GM23338 (cell line): Measurements from ENCODE around the gene PSMA5. TPM values are rescaled to one million over a fixed set of nuclear protein-coding genes. Genes with fewer than 3 reads are reported as not detected.

Experiments used
- ATAC-seq: fragments of 200-7000 bp; cut with Tn5 transposase; 3 replicates; pipeline ENCODE4 v1.9.1; 2020
- DNase-seq: peaks from one replicate; pipeline ENCODE4 v3.0.0-alpha.2; 2015; ENCODE audit warnings: low spot score
- H2AFZ ChIP-seq: fragments of 200-600 bp; sonication (generic); 2 replicates; pipeline ENCODE4 v1.8.0; 2016; ENCODE audit warnings: antibody characterized with exemption, mild to moderate bottlenecking, moderate library complexity
- H3F3A ChIP-seq: fragments of 200-600 bp; sonication (generic); replicated peaks from 2 replicates; pipeline ENCODE4 v1.8.0; 2017; ENCODE audit warnings: antibody characterized with exemption, mixed run types, low read depth
- H3K27ac ChIP-seq: fragments of 200-600 bp; sonication (generic); 2 replicates; pipeline ENCODE4 v1.6.1; 2016; ENCODE audit warnings: low read depth
- H3K27me3 ChIP-seq: fragments of 200-600 bp; sonication (generic); 2 replicates; pipeline ENCODE4 v1.8.0; 2016; ENCODE audit warnings: mild to moderate bottlenecking, mixed run types, moderate library complexity; ENCODE audit not compliant: insufficient read depth
- H3K36me3 ChIP-seq: fragments of 200-600 bp; sonication (generic); 2 replicates; pipeline ENCODE4 v1.8.0; 2016; ENCODE audit warnings: mild to moderate bottlenecking; ENCODE audit not compliant: insufficient read depth
- H3K4me1 ChIP-seq: fragments of 200-600 bp; sonication (generic); 2 replicates; pipeline ENCODE4 v1.8.0; 2016; ENCODE audit warnings: mild to moderate bottlenecking, moderate library complexity; ENCODE audit not compliant: insufficient read depth
- H3K4me2 ChIP-seq: fragments of 200-600 bp; sonication (generic); 2 replicates; pipeline ENCODE4 v1.7.1; 2017; ENCODE audit warnings: mixed run types
- H3K4me3 ChIP-seq: fragments of 200-600 bp; sonication (generic); 2 replicates; pipeline ENCODE4 v1.6.1; 2016; ENCODE audit warnings: mixed run types
- H3K79me2 ChIP-seq: fragments of 200-600 bp; sonication (generic); replicated peaks from 2 replicates; pipeline ENCODE4 v1.8.0; 2017; ENCODE audit warnings: mild to moderate bottlenecking; ENCODE audit not compliant: insufficient read depth
- H3K9me2 ChIP-seq: fragments of 200-600 bp; sonication (generic); 2 replicates; pipeline ENCODE4 v1.8.0; 2017; ENCODE audit not compliant: insufficient read depth
- H4K20me1 ChIP-seq: fragments of 200-600 bp; sonication (generic); replicated peaks from 2 replicates; pipeline ENCODE4 v1.8.0; 2017; ENCODE audit warnings: mild to moderate bottlenecking; ENCODE audit not compliant: insufficient read depth
- H3K27ac Mint-ChIP-seq: 2 replicates; pipeline ENCODE4 v1.8.0; 2020; ENCODE audit warnings: inconsistent platforms, mild to moderate bottlenecking, moderate library complexity, mixed read lengths
- H3K27me3 Mint-ChIP-seq: 3 replicates; pipeline ENCODE4 v1.8.0; 2022; ENCODE audit warnings: low read depth, mild to moderate bottlenecking, moderate library complexity, mixed read lengths, inconsistent platforms; ENCODE audit not compliant: insufficient read depth, poor library complexity
- H3K36me3 Mint-ChIP-seq: 3 replicates; pipeline ENCODE4 v1.8.0; 2021; ENCODE audit warnings: low read depth, mild to moderate bottlenecking, inconsistent platforms, moderate library complexity, mixed read lengths
- H3K4me1 Mint-ChIP-seq: 3 replicates; pipeline ENCODE4 v1.8.0; 2020; ENCODE audit warnings: mild to moderate bottlenecking, inconsistent platforms, mixed read lengths
- H3K4me3 Mint-ChIP-seq: 3 replicates; pipeline ENCODE4 v1.8.0; 2021; ENCODE audit warnings: moderate library complexity, mild to moderate bottlenecking, inconsistent platforms, mixed read lengths
- H3K9me3 Mint-ChIP-seq: 3 replicates; pipeline ENCODE4 v1.8.0; 2020; ENCODE audit warnings: moderate library complexity, mild to moderate bottlenecking, inconsistent platforms, mixed read lengths
- JUNB ChIP-seq: IDR thresholded peaks from one replicate; pipeline ENCODE4 v1.6.1; 2016; ENCODE audit warnings: antibody characterized with exemption; ENCODE audit not compliant: unreplicated experiment
- NANOG ChIP-seq: IDR thresholded peaks from 2 replicates; pipeline ENCODE4 v1.6.1; 2016; ENCODE audit warnings: antibody characterized with exemption, borderline replicate concordance
- POLR2AphosphoS5 ChIP-seq: IDR thresholded peaks from 2 replicates; pipeline ENCODE4 v1.6.1; 2016; ENCODE audit warnings: antibody characterized with exemption, low read depth
- STAT1 ChIP-seq: IDR thresholded peaks from one replicate; pipeline ENCODE4 v1.6.1; 2016; ENCODE audit warnings: antibody characterized with exemption; ENCODE audit not compliant: unreplicated experiment
- polyA plus RNA-seq: library from polyadenylated mRNA; unstranded; fragments of >200 nt; fragmentation: Nextera tagmentation; extraction: Ambion mirVana; gene quantifications from 2 replicates; pipeline ENCODE4 v1.2.1, GENCODE V29; 2016
- total RNA-seq: library from RNA; depleted of rRNA; stranded (reverse); fragments of >200 nt; shearing (Covaris generic); gene quantifications from 2 replicates; pipeline ENCODE4 v1.2.3, GENCODE V29; 2014
- TF ChIP-seq, protein P1 (sequence below): IDR thresholded peaks from one replicate; pipeline ENCODE4 v1.6.1; 2018; ENCODE audit warnings: antibody characterized with exemption; ENCODE audit not compliant: unreplicated experiment
- TF ChIP-seq, protein P2 (sequence below): IDR thresholded peaks from 2 replicates; pipeline ENCODE4 v1.6.1; 2016; ENCODE audit warnings: antibody characterized with exemption

Gene PSMA5
- total and polyA plus RNA-seq, 2 experiments from 2014 or later, result 104 to 126 TPM

DNA sequence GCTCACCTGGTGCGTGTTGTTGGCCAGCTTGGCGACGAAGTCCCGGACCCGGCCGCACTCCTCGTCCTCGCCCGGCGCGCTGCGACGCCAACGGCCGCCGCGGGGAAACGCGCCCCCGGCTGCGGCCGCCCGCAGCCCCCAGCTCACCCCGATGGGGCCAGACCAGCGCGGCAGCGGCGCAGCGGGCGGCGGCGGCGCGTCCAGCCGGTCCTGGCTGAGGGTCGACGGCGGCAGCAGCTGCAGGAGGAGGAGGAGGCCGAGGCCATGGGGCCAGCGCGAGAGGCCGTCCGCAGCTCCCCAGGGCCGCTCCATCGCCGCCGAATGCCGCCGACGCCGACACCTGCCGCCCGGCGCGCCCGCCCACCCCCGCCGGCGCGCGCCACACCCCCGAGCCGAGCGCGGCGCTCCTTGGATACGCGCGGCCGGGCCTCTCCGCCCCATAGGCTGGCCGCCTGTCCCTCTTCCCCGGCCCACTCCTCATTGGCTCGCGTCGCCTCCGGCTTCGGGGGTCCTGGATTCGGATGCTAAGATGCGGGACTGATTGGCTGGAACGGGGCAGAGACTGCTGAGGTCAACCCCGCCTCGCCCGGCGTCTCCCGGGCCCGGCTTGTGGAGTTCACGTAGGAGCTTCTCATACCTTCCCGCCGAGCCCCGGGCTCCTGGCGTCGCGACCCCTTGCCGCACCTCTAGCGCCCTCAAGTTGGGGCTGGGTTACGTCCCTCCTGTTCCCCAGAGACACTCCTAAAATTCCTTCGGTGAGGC lies 28.5 kb downstream of the PSMA5 start, which contains the start of gene SORT1 (continued):
- TF ChIP-seq, protein P1, sequence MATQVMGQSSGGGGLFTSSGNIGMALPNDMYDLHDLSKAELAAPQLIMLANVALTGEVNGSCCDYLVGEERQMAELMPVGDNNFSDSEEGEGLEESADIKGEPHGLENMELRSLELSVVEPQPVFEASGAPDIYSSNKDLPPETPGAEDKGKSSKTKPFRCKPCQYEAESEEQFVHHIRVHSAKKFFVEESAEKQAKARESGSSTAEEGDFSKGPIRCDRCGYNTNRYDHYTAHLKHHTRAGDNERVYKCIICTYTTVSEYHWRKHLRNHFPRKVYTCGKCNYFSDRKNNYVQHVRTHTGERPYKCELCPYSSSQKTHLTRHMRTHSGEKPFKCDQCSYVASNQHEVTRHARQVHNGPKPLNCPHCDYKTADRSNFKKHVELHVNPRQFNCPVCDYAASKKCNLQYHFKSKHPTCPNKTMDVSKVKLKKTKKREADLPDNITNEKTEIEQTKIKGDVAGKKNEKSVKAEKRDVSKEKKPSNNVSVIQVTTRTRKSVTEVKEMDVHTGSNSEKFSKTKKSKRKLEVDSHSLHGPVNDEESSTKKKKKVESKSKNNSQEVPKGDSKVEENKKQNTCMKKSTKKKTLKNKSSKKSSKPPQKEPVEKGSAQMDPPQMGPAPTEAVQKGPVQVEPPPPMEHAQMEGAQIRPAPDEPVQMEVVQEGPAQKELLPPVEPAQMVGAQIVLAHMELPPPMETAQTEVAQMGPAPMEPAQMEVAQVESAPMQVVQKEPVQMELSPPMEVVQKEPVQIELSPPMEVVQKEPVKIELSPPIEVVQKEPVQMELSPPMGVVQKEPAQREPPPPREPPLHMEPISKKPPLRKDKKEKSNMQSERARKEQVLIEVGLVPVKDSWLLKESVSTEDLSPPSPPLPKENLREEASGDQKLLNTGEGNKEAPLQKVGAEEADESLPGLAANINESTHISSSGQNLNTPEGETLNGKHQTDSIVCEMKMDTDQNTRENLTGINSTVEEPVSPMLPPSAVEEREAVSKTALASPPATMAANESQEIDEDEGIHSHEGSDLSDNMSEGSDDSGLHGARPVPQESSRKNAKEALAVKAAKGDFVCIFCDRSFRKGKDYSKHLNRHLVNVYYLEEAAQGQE, result no peak
- no peak for TF ChIP-seq STAT1
- TF ChIP-seq, protein P2, sequence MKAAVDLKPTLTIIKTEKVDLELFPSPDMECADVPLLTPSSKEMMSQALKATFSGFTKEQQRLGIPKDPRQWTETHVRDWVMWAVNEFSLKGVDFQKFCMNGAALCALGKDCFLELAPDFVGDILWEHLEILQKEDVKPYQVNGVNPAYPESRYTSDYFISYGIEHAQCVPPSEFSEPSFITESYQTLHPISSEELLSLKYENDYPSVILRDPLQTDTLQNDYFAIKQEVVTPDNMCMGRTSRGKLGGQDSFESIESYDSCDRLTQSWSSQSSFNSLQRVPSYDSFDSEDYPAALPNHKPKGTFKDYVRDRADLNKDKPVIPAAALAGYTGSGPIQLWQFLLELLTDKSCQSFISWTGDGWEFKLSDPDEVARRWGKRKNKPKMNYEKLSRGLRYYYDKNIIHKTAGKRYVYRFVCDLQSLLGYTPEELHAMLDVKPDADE, result no peak; the same call in 1 of the 2 replicates
- TF ChIP-seq POLR2AphosphoS5, result peak; percentile 69
- no peak for TF ChIP-seq JUNB

DNA sequence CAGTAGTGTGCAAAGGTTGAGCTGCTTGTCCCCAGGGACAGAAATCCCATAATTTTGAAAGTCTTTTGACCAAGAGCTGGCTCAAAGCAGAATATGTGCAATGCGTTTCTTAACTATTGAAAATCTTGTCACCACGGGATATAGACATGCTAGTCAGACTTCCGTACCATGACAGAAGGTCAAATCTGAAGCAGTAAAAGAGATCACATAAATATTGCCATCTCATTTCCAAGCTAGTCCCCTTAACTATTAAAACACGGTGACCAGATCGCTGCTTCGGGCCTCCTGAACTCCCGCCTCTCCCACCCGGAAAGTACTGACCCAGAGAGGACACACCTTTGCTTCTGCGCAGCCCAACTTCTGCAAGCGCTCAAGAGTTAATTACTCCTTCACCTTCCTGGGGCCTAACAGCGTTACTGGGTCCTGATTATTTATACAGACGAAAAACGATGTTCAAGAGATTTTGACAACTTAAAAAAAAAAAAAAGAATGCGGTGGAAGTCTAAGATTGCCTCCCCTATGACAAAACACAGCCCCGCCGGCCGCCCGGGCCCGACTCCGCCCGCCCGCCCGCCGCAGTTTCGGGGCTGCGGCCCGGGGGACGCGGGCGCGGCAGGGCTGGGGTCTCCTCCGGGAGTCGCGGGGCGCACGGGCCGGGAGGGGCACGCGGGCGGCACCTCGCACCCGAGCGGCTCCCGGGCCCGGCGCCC lies 29.2 kb downstream of the PSMA5 start:
- H3K4me3 ChIP-seq, result peak overlapping the region; percentile 71
- H3K4me2 ChIP-seq, result peak overlapping the region; percentile 92
- no peak overlapping the region; the same call in 1 of the 2 replicates for H3K27ac Mint-ChIP-seq
- H3K4me1 ChIP-seq, result peaks cover 27% of the 10 kb centered on the region
- H4K20me1 ChIP-seq, result peaks cover 7% of the 10 kb centered on the region
- DNase-seq, result no peak
- H3K9me3 Mint-ChIP-seq, result no peaks in the 10 kb centered on the region
- H3K79me2 ChIP-seq, result peaks cover 49% of the 10 kb centered on the region
- H3K9me2 ChIP-seq, result no peaks in the 10 kb centered on the region
- H2AFZ ChIP-seq, result no peak overlapping the region
- peak overlapping the region; percentile 94 for H3K4me3 Mint-ChIP-seq
- peaks cover 15% of the 10 kb centered on the region for H3K27me3 Mint-ChIP-seq
- no peaks in the 10 kb centered on the region for H3K27me3 ChIP-seq
- no peaks in the 10 kb centered on the region for H3K36me3 ChIP-seq
- peaks cover 2% of the 10 kb centered on the region for H3K36me3 Mint-ChIP-seq
- peaks cover 43% of the 10 kb centered on the region for H3K4me1 Mint-ChIP-seq
- TF ChIP-seq NANOG, result no peak
- TF ChIP-seq, protein P1, result no peak
- TF ChIP-seq JUNB, result no peak
- no peak for ATAC-seq
- peaks cover 9% of the 10 kb centered on the region for H3F3A ChIP-seq
- 0 out of 2 replicates have a peak overlapping the region, but pooled peaks have one; percentile 48 for H3K27ac ChIP-seq
